Left renal cortex interstitium (tissue), 4 donors: ENCODE data around the gene GTF3C2. TPM values are rescaled to one million over a fixed set of nuclear protein-coding genes. Genes with fewer than 3 reads are reported as not detected.
"Not testable (repeated sequence)": the region's sequence is repeated elsewhere in the genome, so short reads cannot be mapped to it uniquely, and the experiment has no call there.

Source experiments
- DNase-seq, 4 donors: peaks; one replicate each; pipeline ENCODE4 v3.0.0-alpha.2; 2013; ENCODE audit warnings: low read depth in 4 of 4, low spot score in 2 of 4, missing footprints in 1 of 4
- polyA plus RNA-seq, 4 donors: library from polyadenylated mRNA; unstranded; fragments of 120-200 nt; gene quantifications; one replicate each; pipeline ENCODE4 v1.2.1, GENCODE V29; 2013; ENCODE audit not compliant: insufficient read length in 4 of 4

GTF3C2 gene
- polyA plus RNA-seq, 4 donors: 65.4 to 82.3 (median 73.2) TPM

DNA sequence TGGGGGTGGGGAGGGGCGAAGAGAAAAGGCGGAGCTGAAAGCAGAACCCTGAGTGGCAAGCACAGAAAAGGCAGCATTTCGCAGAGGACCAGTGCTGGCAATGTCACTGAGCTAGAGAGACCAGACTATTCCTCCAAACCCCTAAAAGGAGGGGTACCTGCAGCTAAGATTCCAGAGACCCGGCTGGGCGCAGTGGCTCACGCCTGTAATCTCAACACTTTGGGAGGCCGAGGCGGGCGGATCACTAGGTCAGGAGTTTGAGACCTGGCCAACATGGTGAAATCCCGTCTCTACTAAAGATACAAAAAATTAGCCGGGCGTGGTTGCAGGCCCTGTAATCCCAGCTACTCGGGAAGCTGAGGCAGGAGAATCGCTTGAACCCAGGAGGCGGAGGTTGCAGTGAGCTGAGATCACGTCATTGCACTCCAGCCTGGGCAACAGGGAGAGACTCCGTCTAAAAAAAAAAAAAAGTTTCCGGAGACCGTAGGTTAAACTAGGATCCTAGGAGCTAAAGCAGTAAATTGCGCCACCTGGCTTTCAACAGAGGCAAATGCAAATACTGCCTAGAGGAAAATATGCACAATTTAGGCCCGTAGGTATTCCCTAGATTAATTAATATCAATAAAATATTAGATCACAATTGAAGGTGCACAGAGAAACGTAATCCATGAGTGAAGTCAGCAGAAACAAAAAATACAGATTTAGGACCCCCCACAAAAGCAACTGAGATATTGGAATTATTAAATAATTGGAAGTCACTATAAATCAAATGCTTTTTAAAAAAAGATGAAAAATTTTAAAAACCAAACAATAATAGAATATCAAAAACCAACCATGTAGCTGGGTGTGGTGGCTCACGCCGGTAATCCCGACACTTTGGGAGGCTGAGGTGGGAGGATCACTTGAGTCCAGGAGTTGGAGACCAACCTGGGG lies 53.2 kb downstream of the GTF3C2 start:
- no peak for DNase-seq

- DNase-seq: not testable (repeated sequence)
Observed at GRCh38 chr2:27300606-27301005, 56.0 kb downstream of the GTF3C2 start.

DNA sequence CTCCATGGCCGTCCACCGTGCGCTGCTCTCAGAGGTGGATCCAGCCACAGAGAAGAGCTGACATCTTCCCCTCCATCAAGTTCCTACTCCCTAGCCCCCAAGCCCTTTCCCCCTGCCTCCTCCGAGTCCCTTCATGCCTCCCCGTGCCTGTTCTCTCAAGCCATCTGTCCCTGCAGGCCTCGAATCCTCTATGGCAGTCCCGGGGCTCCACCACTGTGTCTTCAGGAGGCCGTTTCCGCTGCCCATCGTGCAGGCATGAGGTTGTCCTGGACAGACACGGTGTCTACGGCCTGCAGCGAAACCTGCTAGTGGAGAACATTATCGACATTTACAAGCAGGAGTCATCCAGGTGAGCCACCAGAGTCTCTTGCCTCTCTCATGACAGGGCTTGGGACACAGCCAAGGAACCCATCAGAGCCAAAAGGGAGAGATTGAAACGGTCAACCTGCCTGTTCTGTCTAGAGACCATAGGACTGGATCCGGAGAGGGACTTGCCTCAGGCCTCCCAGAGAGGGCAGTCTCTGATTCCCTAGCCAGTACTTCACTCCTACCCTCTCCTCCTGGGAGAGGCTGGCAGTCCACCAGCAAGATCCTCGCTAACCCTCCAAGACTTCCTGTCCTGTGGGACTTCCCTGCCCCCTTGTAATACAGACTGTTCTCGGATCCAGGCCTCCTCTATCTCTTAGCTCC lies 58.0 kb downstream of the GTF3C2 start:
- no peak for DNase-seq

DNA sequence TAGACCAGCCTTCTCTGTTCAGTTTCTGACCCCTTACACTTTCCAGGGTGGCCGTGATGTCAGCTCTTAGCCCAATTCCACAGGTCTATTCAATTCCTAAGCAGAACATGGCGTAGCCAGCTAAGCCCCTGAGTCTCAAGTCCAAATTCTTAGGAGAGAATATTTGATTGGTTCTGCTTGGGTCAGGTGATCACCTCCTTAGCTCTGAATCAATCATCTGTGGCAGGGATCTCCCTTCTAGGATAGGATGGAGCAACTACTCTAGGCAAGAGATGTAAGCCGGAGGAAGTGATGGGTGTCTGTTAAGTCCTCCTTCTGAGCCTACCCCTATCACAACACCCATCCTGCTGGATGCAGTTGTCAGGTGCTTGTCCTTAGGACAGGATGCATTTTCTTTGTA lies 59.4 kb downstream of the GTF3C2 start:
- no peak for DNase-seq

- no peak for DNase-seq
Observed at GRCh38 chr2:27296481-27296880, 60.1 kb downstream of the GTF3C2 start.

GRCh38 chr2:27294928-27295327 lies 61.6 kb downstream of the GTF3C2 start:
- no peak for DNase-seq

- DNase-seq: no peak
Observed at GRCh38 chr2:27291865-27292264, 64.7 kb downstream of the GTF3C2 start.

DNA sequence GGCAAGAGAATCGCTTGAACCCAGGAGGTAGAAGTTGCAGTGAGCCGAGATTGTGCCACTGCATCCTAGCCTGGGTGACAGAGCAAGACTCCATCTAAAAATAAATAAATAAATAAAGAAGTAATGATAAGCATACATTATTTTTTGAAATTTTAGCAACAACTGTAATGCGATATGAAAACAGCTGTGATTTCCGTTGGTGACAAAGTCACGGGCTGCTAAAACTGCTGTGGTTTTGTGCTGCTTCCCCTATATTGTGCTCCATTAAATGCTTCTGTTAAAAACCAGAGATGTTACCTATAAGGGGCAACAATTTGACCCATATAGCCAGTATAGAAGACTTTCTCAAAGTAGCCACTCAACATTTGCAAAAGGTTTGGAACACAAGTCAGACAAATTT lies 66.0 kb downstream of the GTF3C2 start:
- DNase-seq: no peak

GRCh38 chr2:27288610-27289009 lies 68.0 kb downstream of the GTF3C2 start:
- DNase-seq: no peak

- DNase-seq: no peak
Observed at GRCh38 chr2:27285481-27285880, 71.1 kb downstream of the GTF3C2 start.

DNA sequence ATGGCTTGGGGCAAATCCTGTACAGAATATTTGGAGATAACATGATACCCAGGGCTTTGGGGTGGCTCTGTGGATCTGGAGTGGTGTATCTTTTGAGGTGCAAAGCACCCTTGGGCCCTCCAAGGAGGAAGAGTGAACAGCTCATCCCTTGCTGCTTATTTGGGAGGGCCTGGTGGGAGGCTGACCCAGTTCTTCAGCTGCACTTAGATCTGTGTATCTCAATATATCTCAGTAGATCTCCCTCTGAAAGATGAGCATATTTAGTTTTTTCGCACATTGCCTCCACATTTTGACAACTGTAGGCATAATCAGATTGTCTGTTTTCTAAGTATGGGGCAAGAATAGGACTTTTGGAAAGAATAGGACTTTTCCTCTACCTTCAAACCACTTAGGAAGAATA lies 71.6 kb downstream of the GTF3C2 start:
- no peak for DNase-seq

GRCh38 chr2:27282892-27283291 lies 73.7 kb downstream of the GTF3C2 start:
- DNase-seq: no peak

DNA sequence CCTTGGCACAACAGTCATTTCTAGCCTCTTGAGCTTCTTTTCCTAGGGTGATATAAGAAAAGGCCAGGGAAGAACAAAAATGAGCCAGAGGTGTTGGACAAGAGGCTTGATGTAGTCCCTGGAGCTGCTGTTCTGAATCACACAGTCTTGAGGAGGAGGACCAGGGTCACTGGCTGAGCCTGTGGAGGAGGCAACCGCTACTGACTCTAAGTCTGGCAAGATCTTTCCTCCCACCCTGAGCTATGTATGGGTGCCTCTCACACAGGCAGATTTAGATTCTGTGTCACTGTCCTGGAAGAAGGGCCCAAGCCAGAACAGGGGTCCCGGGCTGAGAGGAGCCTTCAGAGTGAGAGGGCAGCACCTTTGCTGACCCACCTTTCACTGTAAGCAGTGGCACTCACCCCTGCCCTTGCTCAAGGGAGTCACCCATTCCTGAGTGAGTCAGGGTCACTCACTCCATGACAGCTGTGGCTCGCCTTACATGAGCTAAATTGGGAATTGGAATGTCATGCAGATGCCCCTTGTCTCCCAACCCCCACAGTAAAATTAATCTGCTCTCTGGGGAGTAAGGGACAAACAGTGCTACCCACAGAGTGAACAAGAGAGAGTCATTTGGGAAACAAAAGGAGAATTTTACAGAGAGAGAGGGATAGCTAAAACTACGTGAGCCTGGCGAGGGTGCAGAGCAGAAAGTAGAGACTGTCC lies 74.6 kb downstream of the GTF3C2 start, which contains the start of gene TRIM54:
Gene TRIM54 (plus strand): TSS at position 575 of the 705 bp plus-strand sequence. CDS start 303 bp downstream, outside the sequence.
- no peak for DNase-seq

- DNase-seq: no peak
Observed at GRCh38 chr2:27281442-27281841, 75.1 kb downstream of the GTF3C2 start.

DNA sequence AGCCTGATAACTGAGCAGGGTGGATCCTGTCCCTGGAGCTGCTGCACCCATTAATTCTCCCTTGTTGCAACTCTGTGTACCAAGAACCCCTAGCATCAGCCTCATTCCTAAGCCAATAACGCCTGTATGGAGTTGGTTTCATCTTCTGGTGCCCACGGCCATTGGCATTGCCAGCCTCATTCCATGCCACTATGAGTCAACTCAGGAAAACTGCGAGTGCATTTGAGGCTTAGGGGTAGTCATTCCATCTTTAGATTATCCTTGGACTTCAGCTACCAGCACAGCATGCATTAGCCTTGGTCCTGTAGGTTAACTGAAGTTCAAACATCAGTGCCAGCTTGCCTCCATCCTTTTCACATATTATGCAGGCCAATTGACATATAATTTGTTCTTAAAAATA lies 75.7 kb downstream of the GTF3C2 start:
- no peak for DNase-seq

DNA sequence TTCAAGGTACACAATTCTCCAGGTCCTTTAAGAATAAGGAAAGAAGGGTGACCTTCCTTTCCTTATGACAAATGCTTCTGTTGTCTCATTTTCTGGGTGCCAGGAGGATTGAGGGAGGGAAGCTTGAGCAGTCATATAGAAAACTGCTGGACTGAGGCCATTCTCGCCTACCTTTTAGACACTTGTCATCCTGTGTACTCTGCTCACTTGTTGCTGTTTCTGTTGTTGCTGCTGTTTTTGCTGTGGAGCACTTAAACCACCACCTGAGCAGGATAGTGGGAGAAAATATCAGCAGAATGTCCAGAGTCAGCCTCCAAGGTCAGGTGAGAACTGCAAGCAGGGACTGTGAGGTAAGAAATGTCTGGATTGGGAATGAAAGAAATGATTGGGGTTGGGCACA lies 78.6 kb downstream of the GTF3C2 start:
- no peak for DNase-seq

Other genes starting within 250 kb of the GTF3C2 start
- gene CGREF1, start 237.6 kb downstream of the GTF3C2 start, polyA plus RNA-seq: 1 to 10 TPM; 5.4 to 7.3 (median 6.5) TPM
- 1 to 10 TPM in 3 of 4 donors, under 1 TPM in 1; 0.99 to 2.0 (median 1.3) TPM for gene ABHD1, start 232.9 kb downstream of the GTF3C2 start, polyA plus RNA-seq
- 10 to 100 TPM; 46.6 to 54.1 (median 52.2) TPM for gene PREB, start 222.1 kb downstream of the GTF3C2 start, polyA plus RNA-seq
- gene PRR30, start 217.4 kb downstream of the GTF3C2 start, polyA plus RNA-seq: not detected
- gene TCF23, start 207.8 kb downstream of the GTF3C2 start, polyA plus RNA-seq: under 1 TPM; 0.42 to 0.76 (median 0.70) TPM
- gene ATRAID, start 144.7 kb downstream of the GTF3C2 start, polyA plus RNA-seq: 100 to 1,000 TPM; 144 to 186 (median 158) TPM
- gene SLC5A6, start 144.5 kb downstream of the GTF3C2 start, polyA plus RNA-seq: 10 to 100 TPM; 29.6 to 48.6 (median 39.4) TPM
- gene CAD, start 139.4 kb downstream of the GTF3C2 start, polyA plus RNA-seq: 10 to 100 TPM; 34.7 to 63.8 (median 46.3) TPM
- gene SLC30A3, start 93.7 kb downstream of the GTF3C2 start, polyA plus RNA-seq: 10 to 100 TPM in 1 of 4 donors, 1 to 10 TPM in 3; 5.3 to 11.2 (median 7.0) TPM
- 1 to 10 TPM in 2 of 4 donors, under 1 TPM in 2; 0.43 to 1.6 (median 0.83) TPM for gene DNAJC5G, start 81.3 kb downstream of the GTF3C2 start, polyA plus RNA-seq
- gene TRIM54, start 74.3 kb downstream of the GTF3C2 start, polyA plus RNA-seq: 1 to 10 TPM; 3.4 to 8.7 (median 4.7) TPM
- gene UCN, start 48.3 kb downstream of the GTF3C2 start, polyA plus RNA-seq: 1 to 10 TPM in 2 of 4 donors, under 1 TPM in 2; 0.59 to 1.5 (median 1.1) TPM
- gene MPV17, start 33.7 kb downstream of the GTF3C2 start, polyA plus RNA-seq: 10 to 100 TPM; 69.5 to 93.3 (median 80.5) TPM
- 10 to 100 TPM; 44.1 to 58.6 (median 52.8) TPM for gene EIF2B4, start 13.6 kb upstream of the GTF3C2 start, polyA plus RNA-seq
- 100 to 1,000 TPM in 3 of 4 donors, 10 to 100 TPM in 1; 99.0 to 127 (median 108) TPM for gene SNX17, start 13.9 kb upstream of the GTF3C2 start, polyA plus RNA-seq
- 10 to 100 TPM; 16.4 to 28.5 (median 21.2) TPM for gene ZNF513, start 24.0 kb upstream of the GTF3C2 start, polyA plus RNA-seq
- gene PPM1G, start 52.8 kb upstream of the GTF3C2 start, polyA plus RNA-seq: 10 to 100 TPM; 87.3 to 98.8 (median 92.5) TPM
- 100 to 1,000 TPM; 125 to 146 (median 132) TPM for gene NRBP1, start 71.9 kb upstream of the GTF3C2 start, polyA plus RNA-seq
- 10 to 100 TPM in 1 of 4 donors, 1 to 10 TPM in 3; 7.4 to 11.5 (median 8.2) TPM for gene KRTCAP3, start 85.6 kb upstream of the GTF3C2 start, polyA plus RNA-seq
- 10 to 100 TPM; 33.3 to 78.8 (median 49.9) TPM for gene IFT172, start 133.0 kb upstream of the GTF3C2 start, polyA plus RNA-seq
- gene FNDC4, start 138.4 kb upstream of the GTF3C2 start, polyA plus RNA-seq: 10 to 100 TPM in 1 of 4 donors, 1 to 10 TPM in 3; 7.1 to 10.9 (median 8.8) TPM
- gene GCKR, start 140.1 kb upstream of the GTF3C2 start, polyA plus RNA-seq: under 1 TPM in 2 of 4 donors, not detected in 2; 0.16 to 0.28 TPM
- 10 to 100 TPM; 66.1 to 84.9 (median 75.4) TPM for gene ZNF512, start 226.3 kb upstream of the GTF3C2 start, polyA plus RNA-seq